HG03571 (cell line): ENCODE results near the gene LARP4B.
"Not testable (repeated sequence)": the region's sequence is repeated elsewhere in the genome, so short reads cannot be mapped to it uniquely, and the experiment has no call there.

Experiments
- ATAC-seq: cut with Tn5 transposase; IDR thresholded peaks from one replicate; pipeline ENCODE4 v1.9.1; 2021; ENCODE audit not compliant: unreplicated experiment

LARP4B gene

GRCh38 chr10:774661-775244 is 156.8 kb downstream of the LARP4B start:
- ATAC-seq, result no peak

- ATAC-seq, result no peak
These were observed 157.3 kb downstream of the LARP4B start for GRCh38 chr10:774223-774622.

- ATAC-seq, result no peak
These were observed 157.8 kb downstream of the LARP4B start for GRCh38 chr10:773562-774161.

GRCh38 chr10:772227-772637 is 159.3 kb downstream of the LARP4B start:
- no peak for ATAC-seq

- ATAC-seq, result no peak
These were observed 159.9 kb downstream of the LARP4B start for GRCh38 chr10:771647-772046.

- ATAC-seq, result no peak
These were observed 160.5 kb downstream of the LARP4B start for GRCh38 chr10:770975-771374.

- ATAC-seq, result not testable (repeated sequence)
These were observed 161.3 kb downstream of the LARP4B start for GRCh38 chr10:770048-770712.

- ATAC-seq, result no peak
These were observed 163.7 kb downstream of the LARP4B start for GRCh38 chr10:767794-768193.

- ATAC-seq, result no peak
These were observed 164.3 kb downstream of the LARP4B start for GRCh38 chr10:767211-767610.

- no peak for ATAC-seq
These were observed 170.1 kb downstream of the LARP4B start for GRCh38 chr10:761376-761775.

- no peak for ATAC-seq
These were observed 170.9 kb downstream of the LARP4B start for GRCh38 chr10:760622-761021.

- ATAC-seq, result no peak
These were observed 171.5 kb downstream of the LARP4B start for GRCh38 chr10:759898-760477.
